ENCODE data around the gene ATP1B3.

DNA sequence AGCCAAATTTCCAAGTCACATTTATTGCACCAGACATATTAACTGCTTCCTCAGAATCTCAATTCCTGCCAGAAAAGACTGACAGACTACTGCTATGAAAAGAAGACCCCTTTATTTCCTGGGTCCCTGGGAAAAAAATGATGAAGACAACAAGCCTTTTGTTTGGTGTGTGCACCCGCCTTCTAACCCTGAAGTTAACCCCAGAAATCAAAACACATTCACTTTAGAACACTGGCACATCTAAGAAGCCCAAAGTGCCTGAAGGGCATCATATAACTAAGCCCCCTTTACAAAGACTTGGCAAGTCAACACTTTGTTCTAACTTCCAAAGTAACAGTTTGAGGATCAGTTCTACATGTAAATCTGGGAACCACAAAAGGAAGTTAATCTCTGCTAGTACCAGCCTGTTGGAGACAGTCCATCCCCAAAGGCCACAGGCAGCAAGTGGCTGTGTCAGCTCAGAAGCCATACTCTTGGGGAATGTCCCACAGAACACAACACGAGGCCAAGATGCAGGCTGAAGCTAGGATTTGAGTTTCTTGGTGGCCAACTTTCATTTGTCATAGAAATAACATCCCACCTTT lies 16.3 kb upstream of the ATP1B3 start:
- TF ChIP-seq GATA2 (IDR thresholded peaks at IDR 0.05; ENCODE audit: low read depth, low read length) (no peak), GATA3 (IDR thresholded peaks at IDR 0.05; ENCODE audit: low read depth, low read length) (no peak)

All from SH-SY5Y (cell line).